ENCODE data around the gene DCLK1. TPM values are rescaled to one million over a fixed set of nuclear protein-coding genes. Genes with fewer than 3 reads are reported as not detected.

Gene DCLK1
- total RNA-seq, 1 donor from 2014 or later, result under 0.01 TPM

DNA sequence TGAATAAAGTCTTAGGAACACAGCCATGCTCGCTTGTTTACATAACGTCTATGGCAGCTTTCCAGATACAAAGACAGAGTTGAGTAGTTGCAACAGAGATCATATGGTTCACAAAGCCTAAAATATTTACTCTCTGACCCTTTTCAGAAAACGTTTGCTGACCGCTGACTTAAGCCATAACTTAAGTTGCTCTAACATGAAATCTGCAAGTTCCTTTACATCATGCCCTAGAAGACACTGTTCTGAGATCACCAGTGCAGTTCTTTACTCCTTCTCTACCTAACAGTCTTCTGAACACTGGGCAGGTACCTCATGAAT, 166.4 kb downstream of the DCLK1 start:
- DNase-seq (ENCODE audit: low read depth), result peak; percentile 16
- Histone ChIP-seq H3K36me3 (ENCODE audit: control insufficient read depth, insufficient read depth, low read length) (no peaks in the 10 kb centered on the region), H3K27me3 (ENCODE audit: control insufficient read depth, insufficient read depth, low read length) (no peaks in the 10 kb centered on the region), H3K4me3 (ENCODE audit: low read depth, low read length) (no peak overlapping the region)
- no peak for FAIRE-seq
- TF ChIP-seq, protein P1, sequence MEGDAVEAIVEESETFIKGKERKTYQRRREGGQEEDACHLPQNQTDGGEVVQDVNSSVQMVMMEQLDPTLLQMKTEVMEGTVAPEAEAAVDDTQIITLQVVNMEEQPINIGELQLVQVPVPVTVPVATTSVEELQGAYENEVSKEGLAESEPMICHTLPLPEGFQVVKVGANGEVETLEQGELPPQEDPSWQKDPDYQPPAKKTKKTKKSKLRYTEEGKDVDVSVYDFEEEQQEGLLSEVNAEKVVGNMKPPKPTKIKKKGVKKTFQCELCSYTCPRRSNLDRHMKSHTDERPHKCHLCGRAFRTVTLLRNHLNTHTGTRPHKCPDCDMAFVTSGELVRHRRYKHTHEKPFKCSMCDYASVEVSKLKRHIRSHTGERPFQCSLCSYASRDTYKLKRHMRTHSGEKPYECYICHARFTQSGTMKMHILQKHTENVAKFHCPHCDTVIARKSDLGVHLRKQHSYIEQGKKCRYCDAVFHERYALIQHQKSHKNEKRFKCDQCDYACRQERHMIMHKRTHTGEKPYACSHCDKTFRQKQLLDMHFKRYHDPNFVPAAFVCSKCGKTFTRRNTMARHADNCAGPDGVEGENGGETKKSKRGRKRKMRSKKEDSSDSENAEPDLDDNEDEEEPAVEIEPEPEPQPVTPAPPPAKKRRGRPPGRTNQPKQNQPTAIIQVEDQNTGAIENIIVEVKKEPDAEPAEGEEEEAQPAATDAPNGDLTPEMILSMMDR (IDR thresholded peaks at IDR 0.05; ENCODE audit: insufficient read depth, low read length, severe bottlenecking), result no peak

DNA sequence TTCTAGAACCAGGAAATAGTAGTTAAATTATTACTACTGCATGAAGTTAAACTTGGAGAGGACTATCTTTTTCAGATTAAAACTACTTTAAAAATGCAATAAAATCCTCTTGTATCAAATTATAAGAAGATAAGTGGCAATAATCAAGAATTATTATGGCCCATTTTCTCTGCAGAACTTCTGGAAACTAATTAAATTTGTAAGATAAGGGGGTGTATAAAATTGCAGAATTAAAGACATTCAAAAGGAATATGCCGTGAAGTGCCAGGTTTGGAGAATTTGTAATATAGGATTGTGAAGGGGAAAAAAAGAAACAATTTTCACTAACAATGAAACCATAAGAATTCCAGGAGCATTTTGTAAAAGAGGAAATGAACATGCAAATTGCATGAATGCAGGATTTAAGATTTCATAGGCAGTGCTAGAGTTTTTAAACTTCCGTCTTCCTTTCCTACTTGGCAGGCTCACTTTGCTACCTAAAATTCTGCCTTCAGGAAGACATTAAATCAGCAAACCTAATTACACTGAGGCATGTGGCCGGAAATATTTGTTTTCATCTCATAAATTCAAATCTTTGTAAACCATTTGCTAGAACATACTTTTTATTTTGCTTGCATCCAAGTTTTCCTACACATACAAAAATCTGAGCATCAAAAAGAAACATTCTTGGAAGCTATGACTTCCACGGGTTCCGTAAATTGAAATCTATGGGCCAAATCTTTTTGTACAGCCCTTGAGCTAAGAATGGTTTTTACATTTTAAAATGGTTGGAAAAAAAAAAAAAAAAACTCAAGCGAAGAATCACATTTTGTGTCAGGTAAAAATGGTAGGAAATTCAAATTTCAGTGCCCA, 166.9 kb downstream of the DCLK1 start:
- DNase-seq (ENCODE audit: low read depth) (no peak), FAIRE-seq (no peak)
- Histone ChIP-seq H3K27me3 (ENCODE audit: control insufficient read depth, insufficient read depth, low read length) (no peaks in the 10 kb centered on the region), H3K4me3 (ENCODE audit: low read depth, low read length) (no peak overlapping the region), H3K36me3 (ENCODE audit: control insufficient read depth, insufficient read depth, low read length) (no peaks in the 10 kb centered on the region)
- TF ChIP-seq, protein P1 (IDR thresholded peaks at IDR 0.05; ENCODE audit: insufficient read depth, low read length, severe bottlenecking), result no peak

DNA sequence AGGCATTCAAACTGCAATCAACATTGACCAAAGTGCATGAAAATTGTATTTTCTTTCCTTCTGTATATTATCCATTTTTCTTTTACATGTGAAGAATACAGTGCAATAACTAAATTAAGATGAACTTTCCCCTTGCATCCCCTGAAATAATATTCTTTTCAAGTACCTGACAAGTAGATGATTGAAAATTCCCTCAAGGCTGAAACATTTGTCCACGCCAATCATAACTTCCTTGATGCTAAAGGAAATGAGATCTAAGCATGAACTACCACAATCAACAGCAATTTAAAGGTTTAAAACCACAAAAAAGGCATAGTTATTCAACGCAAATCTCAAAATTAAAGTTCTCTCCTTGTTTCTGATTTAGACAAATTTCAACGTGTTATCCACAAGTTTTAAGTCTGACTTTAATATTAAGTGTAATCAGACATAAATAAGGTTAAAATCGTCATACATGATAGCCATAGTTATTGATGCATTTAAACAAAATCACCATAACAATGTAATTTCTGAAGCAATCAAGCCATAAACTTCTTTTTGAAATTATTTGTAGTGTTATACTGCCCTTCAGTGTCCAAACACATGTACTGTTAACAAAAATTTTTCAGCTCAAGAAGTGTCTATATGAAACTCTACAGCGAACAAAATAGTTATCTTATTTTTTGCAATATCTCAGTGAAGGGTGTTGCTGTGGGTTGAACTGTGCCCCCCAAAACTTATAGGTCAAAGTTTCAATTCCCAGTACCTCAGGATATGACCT, 169.5 kb downstream of the DCLK1 start:
- no peak overlapping the region for H3K4me3 ChIP-seq (ENCODE audit: low read depth, low read length)
- H3K27me3 ChIP-seq (ENCODE audit: control insufficient read depth, insufficient read depth, low read length), result no peaks in the 10 kb centered on the region
- no peaks in the 10 kb centered on the region for H3K36me3 ChIP-seq (ENCODE audit: control insufficient read depth, insufficient read depth, low read length)
- DNase-seq (ENCODE audit: low read depth) (no peak), FAIRE-seq (no peak)
- TF ChIP-seq, protein P1 (IDR thresholded peaks at IDR 0.05; ENCODE audit: insufficient read depth, low read length, severe bottlenecking), result no peak

DNA sequence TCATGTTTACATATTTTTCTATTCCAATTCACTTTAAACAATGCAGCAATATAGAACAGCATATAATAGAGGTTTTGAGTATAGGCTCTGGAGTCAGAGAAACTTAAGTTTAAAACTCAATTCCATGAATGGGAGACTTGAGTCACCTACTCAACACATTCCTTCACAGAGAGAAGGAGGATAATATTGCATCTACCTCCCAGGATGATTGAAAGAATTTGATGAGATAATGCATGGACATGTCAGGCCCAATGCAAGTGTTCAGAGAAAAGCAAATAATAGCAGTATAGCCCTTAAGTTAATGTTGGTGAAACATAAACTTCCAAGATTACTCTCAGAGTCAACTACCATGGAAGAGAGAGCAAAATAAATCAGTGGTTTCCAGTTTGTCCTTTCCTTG, 170.2 kb downstream of the DCLK1 start:
- Histone ChIP-seq H3K4me3 (ENCODE audit: low read depth, low read length) (no peak overlapping the region), H3K27me3 (ENCODE audit: control insufficient read depth, insufficient read depth, low read length) (no peaks in the 10 kb centered on the region), H3K36me3 (ENCODE audit: control insufficient read depth, insufficient read depth, low read length) (no peaks in the 10 kb centered on the region)
- FAIRE-seq (no peak), DNase-seq (ENCODE audit: low read depth) (peak; percentile 38)
- TF ChIP-seq, protein P1 (IDR thresholded peaks at IDR 0.05; ENCODE audit: insufficient read depth, low read length, severe bottlenecking), result no peak

DNA sequence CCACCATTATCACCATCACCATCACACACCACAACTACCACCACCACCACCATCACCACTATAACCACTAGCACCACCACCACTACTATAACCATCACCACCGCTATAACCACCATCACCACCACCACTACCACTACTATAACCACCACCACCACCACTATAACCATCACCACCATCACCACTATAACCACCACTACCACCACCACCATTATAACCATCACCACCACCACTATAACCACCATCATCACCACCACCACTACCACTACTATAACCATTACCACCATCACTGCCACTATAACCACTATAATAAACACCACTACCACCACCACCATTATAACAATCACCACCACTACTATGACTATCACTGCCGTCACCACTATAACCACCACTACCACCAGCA, 173.2 kb downstream of the DCLK1 start:
- DNase-seq (ENCODE audit: low read depth) (no peak), FAIRE-seq (no peak)
- no peaks in the 10 kb centered on the region for H3K36me3 ChIP-seq (ENCODE audit: control insufficient read depth, insufficient read depth, low read length)
- H3K27me3 ChIP-seq (ENCODE audit: control insufficient read depth, insufficient read depth, low read length), result no peaks in the 10 kb centered on the region
- no peak overlapping the region for H3K4me3 ChIP-seq (ENCODE audit: low read depth, low read length)
- TF ChIP-seq, protein P1 (IDR thresholded peaks at IDR 0.05; ENCODE audit: insufficient read depth, low read length, severe bottlenecking), result no peak
